ENCODE measurements around the gene WDR4.
"Not testable (repeated sequence)": the region's sequence is repeated elsewhere in the genome, so short reads cannot be mapped to it uniquely, and the experiment has no call there.

- TF ChIP-seq EZH2 (IDR thresholded peaks at IDR 0.05; ENCODE audit: borderline replicate concordance, low read depth, low read length, poor library complexity, severe bottlenecking); CTCF (conservative IDR thresholded peaks at IDR 0.05; ENCODE audit: low read depth, low read length): not testable (repeated sequence)
Measured at GRCh38 chr21:42838212-42838690, 41.1 kb downstream of the WDR4 start.
